HG03159 (cell line): ENCODE measurements around the gene CKAP5.
"Not testable (repeated sequence)": the region's sequence is repeated elsewhere in the genome, so short reads cannot be mapped to it uniquely, and the experiment has no call there.

Source experiments
- ATAC-seq: cut with Tn5 transposase; IDR thresholded peaks from one replicate; pipeline ENCODE4 v1.9.1; 2021; ENCODE audit warnings: mild to moderate bottlenecking, moderate library complexity; ENCODE audit not compliant: unreplicated experiment

CKAP5 gene

DNA sequence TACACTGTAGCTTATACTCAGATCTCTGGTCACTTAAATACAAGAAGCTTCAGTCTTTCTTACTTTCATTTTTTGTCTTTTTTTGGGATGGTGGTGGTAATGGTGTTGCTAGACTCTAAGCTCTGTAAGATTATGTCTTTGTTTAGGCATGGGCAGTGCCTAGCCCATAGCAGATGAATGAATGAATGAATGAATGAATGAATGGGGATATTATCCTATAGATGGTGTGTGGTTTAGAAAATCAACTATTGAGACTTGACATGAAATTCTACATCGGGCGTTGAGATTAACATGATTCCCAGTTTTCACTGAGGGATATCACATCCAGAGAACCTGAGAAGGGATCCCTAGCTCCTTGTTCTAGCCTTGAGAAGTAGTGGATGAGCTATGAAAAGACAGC is 9.8 kb upstream of the CKAP5 start:
- no peak for ATAC-seq

DNA sequence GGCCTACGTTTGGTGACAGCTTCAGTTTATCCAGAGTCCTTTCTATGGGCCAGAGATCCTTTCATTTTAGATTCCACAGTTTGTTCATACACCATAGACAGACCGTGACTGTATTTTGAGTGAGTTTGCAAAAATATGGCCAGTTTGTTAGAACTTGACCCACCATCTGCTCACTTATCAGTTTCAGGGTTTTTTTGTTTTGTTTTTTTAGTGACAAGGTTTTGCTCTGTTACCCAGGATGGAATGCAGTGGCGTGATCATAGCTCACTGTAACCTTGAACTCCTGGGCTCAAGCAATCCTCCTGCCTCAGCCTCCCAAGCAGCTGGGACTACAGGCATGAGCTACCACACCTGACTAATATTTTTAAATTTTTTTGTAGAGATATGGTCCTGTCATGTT is 9.1 kb upstream of the CKAP5 start:
- no peak for ATAC-seq

DNA sequence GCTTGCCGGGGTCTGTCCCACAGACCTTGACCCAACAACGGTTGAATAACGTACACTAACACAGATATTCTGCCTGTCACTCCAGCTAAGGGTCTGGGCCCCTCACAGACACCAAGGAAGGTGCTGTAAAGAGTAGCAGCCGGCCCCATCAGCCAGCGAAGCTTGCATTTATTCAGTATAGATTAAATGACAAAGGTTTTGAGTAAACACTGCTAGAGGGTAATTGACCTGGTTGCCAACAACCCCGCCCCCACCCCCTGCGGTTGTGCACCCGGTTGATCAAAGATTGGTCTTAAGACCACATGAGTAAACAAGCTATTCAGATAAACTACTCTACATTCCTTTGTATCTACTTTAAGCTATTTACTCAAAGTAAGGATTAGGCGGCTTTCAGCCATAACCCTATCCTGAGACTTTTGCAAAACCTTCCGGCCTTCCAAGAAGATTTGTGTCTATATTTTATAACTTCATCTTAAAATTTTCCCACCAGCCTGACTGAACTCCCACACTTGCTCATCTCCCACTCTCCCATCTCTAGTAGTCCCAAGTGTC is 4.8 kb upstream of the CKAP5 start:
- no peak for ATAC-seq

DNA sequence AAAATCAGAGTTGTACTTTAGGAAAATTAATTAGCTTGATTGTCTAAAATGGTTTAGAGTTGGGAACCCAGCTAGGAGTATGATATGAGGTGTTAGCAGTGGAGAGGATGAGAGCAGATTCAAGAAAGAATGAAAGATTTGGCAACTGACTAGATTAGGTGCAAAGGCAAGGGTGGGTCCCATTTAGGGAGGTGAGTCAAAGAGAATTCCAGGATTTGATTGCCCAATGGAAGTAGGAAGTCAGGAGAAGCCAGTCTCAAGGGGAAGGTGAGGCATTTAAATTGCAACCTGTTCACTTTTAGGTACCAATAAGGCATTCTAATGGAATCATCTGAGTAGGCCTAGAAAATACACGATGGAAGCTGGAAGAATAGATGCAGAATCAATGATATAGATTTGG is 3.6 kb upstream of the CKAP5 start:
- ATAC-seq, result no peak

DNA sequence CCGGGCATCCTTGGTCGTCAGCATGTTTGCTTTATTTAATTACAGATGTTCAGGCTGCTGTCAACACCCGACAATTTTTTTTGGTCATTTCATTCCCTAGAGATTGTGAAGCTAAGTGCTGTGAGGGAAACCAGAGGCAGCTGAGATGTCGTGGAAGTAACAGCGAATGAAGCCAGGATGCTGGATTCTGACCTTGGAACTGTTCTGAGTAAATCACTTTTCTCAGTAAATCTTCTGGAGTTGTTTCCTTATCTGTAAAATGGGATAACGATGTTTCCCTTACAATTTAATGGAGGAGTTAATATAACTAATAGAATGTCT is 390 bp upstream of the CKAP5 start:
- no peak for ATAC-seq

DNA sequence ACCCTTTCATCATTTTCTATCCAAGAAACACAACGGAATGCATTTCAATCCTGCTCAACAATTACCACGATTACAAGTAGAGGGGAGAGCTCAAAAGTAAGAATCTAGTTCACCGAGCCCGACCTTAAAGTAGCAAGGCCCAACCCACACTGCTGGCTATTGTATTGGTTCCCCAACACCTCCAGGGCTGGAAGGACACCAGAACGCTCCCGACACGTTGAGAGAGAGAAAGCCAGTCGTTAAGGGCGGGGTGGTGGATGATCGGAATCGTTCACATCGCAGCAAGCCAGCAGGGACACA is 690 bp downstream of the CKAP5 start:
- ATAC-seq, result no peak

DNA sequence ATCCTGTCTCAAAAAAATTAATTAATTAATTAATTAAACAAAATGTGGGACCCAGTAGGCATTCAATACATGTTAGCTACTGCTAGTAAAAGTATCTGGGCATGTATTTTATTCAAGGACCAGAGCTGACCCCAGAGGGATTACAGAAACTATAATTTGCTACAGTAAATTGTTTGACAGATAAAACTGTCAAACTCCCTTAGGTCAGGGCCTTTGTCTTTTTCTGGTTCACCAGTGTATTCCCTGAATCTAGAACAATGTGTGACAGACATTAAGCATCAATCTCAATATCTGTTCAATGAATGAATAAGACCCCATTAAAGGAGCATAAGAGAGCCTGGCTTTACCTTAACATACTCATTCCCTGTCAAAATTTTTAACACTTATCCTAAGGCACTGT is 6.0 kb downstream of the CKAP5 start:
- no peak for ATAC-seq

DNA sequence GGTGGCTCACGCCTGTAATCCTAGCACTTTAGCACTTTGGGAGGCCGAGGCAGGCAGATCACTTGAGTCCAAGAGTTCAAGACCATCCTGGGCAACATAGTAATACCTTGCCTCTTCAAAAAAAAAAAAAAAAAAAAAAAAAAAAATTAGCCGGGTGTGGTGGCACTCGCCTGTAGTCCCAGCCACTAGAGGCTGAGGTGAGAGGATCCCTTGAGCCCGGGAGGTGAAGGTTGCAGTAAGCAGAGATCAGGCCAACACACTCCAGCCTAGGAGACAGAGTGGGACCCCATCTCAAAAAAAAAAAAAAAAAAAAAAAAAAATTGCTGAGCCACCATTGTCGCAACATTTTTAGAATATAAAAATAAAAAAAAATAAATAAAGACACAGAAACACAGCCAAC is 7.6 kb downstream of the CKAP5 start:
- no peak for ATAC-seq

DNA sequence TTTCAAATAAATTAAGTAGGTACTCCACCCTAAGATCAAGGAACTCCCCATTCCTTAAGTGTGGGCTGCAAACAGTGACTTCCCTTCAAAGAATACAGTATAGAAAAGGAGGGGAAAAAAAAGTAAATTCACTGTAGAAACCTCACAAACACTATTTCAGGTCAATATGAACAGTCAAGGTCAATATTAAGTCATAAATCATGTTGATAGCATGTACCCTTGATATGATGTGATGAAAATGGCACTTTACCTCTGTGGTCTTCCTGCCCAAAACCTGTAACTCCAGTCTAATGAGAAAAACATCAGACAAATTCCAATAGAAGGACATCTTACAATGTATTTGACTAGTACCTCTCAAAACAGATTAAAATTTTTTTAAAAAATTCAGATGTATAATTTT is 8.2 kb downstream of the CKAP5 start:
- no peak for ATAC-seq

DNA sequence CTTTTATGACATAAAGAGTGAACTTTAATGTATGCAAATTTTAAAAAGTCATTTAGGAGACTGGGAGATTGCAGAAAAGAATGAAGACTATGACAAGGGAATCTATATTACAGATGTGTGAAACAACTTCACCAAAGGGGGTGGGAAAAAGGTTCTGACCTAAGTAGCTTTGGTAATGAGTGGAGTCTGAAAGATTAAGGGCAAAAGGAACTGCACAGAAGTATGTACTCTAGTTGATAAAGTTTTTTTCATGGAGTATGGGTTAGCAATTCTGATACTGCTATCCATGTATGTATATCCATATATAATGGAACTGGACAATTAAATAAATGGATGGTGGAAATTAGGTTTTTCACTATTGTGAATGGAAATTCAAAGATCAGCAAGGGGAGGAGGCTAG is 9.2 kb downstream of the CKAP5 start:
- ATAC-seq, result no peak

DNA sequence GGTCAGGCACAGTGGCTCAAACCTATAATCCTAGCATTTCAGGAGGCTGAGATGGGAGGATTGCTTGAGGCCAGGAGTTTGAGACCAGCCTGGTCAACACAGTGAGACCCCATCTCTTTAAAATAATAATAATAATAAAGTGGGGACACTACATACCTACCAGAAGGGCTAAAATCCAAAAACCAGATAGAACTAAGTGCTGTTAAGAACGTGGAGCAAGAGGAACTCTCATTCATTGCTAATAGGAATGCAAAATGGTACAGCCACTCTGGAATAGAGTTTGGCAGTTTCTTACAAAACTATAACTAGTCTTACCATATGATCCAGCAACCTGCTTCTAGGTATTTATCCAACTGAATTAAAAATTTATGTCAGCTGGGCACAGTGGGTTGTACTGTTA is 9.6 kb downstream of the CKAP5 start:
- ATAC-seq, result no peak

DNA sequence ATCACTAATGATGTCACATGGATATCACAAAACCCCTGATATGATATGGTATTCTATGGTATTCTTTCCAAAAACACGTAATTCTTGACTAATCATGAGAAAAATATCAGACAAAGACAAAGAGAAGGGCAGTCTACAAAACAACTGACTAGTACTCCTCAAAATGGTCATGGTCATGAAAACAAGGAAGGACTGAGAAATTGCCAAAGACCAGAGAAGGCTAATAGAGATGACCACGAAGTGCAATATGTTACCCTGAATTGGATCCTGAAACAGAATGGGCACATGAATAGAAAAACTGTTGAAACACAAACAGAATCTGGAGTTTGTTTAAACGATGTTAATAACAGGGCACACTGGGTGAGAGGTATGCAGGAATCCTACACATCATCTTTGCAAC is 10.2 kb downstream of the CKAP5 start:
- ATAC-seq, result no peak

DNA sequence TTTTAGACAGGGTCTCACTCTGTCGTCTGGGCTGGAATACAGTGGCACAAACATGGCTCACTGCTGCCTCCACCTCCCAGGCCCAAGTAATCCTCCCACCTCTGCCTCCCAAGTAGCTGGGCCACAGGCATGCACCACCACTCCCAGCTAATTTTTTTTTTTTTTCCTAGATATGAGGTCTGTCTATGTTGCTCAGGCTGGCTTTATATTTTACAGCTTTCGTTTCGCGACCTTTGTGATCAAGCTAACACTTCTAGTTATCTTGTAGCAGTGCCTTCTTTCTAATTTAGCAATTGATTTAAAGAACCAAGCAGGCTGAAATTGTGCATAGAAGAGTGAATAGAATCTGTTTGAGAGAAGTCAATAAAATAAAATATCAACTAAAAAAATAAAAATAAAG is 11.3 kb downstream of the CKAP5 start:
- ATAC-seq, result no peak

DNA sequence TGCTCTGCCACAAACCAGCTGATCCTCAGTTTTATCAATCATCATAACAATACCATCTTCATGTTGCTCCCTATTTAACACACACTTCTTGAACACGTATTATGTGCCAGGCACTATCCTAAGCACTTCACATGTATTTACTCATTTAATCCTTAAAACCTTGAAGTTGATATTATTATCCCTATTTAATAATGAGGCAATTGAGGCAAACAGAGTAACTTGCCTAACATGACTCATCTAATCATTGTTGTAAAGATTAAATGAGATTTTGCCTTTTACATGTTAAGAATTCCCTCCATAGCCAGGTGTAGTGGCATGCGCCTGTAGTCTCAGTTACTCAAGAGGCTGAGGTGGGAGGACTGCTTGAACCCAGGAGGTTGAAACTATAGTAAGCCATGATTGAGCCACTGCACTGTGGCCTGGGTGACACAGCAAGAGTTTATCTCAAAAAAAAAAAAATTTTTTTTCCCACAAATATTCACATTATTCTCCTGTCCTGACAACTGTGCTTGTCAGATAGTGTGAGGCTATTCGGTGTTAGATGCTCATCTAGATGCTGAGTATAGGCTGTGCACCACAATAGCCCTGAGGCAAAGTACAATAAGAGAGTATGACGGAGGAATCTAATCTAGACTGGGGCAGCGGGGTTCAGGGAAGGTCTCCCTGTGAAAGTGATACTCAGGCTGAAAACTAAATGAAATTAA is 13.4 kb downstream of the CKAP5 start:
- no peak for ATAC-seq

DNA sequence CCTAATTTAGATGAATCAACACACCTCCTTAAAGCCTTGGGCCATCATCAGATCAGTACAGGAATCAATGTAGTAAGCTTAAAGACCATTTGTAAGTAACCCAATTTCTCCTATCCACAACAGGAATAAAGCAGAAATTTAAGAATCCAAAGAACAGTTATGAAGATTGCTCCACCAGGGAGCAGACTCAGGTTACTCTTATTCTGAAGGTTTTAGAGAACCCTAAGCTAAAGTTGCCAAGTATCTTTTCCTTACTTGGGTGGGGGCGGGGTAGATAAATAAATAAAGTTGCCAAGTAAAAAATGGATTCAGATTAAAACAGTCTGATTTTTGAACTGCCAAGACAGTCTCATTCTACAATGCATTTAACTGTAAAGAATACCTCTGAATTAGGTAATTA is 18.1 kb downstream of the CKAP5 start:
- ATAC-seq, result no peak

DNA sequence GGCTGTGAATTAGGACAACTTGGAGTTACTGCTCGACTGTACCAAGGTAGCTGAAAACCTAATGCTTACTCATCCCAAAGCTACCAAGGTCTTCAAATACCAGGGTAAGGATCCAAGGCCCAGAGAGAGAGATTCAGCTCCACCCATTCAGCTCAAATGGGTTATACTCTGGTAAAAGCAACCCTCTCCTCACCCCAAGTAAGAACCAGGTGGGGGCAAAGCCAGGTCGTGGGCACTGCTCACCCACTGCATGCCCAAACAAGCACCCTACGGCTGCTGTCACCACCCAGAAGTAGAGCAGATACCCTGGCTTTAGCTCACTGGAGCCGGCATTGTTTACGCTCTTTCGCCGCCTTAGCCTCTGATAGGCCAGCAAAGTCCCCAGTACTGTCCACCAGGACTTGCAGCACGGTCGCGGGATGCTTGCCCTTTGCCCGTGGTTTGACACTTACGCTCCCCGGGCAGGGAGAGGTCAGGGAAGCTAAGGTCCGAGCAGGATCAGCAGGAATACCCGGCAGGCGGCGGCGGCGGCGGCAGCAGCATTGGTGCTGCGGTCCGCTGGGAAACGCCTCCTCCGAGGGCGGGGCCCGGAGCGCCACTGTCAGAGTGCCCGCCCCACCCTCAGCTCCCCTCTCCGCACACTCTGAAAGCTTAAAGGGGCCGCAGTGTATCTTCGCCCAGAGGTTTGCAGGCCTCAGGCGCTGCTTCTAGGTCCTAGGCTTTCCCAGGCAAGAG is 19.6 kb downstream of the CKAP5 start:
- peak; percentile 97 for ATAC-seq

DNA sequence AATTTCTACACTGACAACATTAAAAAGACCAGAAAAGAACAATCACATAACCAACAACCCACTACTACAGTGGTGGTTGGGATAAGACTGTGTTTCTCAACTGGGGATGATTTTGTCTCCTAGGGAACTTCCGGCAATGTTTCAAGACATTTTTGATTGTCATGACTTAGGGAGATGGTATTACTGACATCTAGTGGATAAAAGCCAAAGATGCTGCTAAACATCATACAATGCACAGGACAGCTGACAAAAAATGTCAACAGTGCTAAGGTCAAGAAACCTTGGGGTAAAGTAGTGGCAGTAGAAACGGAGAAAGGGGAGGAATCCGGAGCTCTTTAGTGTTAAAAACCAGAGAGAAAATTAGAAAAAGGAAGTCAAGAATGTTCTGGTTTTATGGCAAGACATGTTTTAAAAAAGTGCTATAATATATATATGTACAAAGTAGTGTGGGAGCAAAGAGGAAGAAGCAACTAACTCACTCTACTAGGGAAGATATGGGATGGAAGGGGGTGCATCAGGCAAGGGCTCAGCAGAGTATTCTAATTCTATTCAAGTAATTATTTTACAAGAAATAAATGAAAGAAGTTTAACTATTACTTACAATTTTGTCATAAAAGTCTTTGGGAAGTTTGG is 37.2 kb downstream of the CKAP5 start:
- ATAC-seq, result no peak

DNA sequence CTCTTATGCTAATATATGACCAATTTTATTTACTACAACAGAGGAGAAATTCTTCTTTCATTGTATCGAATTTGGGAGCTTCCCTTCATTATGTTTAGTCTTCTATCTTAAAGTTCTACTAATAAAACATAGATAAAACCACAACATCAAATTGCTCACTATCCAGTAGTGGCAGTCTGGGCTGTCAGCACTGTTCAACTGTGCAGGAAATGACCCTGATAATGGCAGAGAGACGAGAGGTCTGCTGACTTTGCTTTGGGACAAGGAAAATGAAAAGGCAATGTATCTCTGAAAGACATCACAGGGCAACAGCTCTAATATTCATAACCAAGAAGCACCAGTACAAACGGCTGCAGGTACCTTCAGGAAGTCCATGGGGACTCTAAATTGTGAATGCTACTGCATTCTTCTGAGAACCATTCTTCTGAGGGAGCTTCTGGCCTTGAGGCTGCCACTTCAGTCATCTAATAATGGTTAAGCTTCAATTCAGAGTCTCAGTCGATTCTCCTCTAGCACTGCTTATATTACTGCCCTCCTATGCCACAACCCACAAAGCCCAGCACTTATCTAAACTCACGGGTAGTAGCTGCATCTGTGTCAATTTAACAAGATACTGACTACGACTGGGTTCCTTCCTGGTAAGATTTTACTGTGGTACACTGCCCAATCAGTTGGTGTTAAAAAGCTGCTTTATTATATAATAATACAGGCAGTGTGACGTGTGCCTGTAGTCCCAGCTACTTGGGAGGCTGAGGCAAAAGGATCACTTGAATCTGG is 44.2 kb downstream of the CKAP5 start:
- no peak for ATAC-seq

DNA sequence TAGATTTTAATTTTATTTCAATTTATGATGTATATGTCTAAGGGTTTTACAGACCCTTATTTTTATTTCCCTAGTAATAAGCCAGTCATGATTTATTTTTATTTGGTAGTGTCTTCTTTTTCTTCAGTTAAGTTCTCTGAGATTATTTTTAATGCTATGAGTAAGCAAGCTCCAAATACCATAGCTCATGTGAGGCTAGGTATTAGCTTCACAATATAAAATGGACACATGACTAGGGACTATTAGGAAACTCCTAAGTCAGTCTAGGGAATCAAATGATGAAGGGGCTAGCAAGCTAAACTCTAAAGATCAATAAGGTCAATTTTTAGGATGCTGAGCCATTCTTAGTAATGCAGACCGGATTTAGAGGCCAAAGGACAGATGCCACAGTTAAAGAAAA is 45.9 kb downstream of the CKAP5 start:
- ATAC-seq, result no peak

DNA sequence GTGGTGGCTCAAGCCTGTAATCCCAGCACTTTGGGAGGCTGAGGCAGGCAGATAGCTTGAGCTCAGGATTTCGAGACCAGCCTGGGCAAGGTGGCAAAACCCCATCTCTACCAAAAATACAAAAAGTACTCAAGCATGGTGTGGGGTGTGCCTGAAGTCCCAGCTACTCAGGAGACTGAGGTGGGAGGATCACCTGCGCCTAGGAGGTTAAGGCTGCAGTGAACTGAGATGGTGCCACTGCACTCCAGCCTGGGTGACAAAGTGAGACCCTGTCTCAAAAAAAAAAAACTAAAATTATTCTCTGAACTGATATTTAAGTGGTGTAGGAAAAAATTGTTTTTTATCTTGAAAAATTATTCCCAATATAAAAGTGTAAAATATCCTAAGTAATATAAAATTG is 46.4 kb downstream of the CKAP5 start:
- not testable (repeated sequence) for ATAC-seq

DNA sequence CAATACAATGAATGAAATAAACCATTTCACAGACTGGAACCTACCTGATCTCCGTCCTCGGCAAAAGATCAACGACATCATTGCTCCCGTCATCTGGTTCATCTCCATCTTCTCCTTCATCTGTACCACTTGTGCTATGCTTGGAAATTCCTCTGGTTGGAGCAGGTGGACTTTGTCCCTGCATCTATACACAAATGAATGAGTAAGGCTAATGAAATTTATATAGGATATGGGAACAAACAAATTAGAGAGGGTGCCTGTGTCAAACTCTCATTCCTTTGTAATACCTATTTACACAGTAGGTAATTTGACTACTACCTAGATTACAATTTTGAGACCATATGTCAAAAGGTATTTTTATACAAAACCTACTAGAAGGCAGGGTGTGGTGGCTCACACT is 67.7 kb downstream of the CKAP5 start:
- ATAC-seq, result no peak

DNA sequence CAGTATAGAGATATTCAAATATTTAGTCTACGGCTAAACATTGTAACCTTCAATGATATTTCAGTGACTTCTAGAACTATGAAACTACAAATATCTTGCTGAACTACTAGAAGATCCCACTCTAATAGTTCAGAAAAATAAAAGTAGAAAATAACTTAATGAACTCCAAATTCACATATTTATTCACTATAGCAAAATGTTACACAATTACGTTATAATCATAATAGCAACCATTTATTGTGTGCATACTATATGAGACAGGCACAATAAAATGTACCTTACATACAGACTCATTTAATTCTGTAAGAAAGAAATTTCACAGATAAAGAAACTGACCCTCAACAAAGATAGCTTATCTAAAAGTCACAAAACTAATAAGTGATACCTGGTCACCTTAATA is 69.2 kb downstream of the CKAP5 start:
- no peak for ATAC-seq
